Measurements from ENCODE around the gene KRT81.
"Not testable (repeated sequence)": the region's sequence is repeated elsewhere in the genome, so short reads cannot be mapped to it uniquely, and the experiment has no call there.

The KRT81 gene

GRCh38 chr12:52242442-52243258, 48.7 kb downstream of the KRT81 start:
- H3K4me3 ChIP-seq (ENCODE audit: low read length in 2 of 2): no peak overlapping the region
- H3K27me3 ChIP-seq (ENCODE audit: control insufficient read depth in 2 of 2, insufficient read depth in 2 of 2, low read length in 2 of 2): no peaks in the 10 kb centered on the region
- H3K27ac ChIP-seq (ENCODE audit: low read depth in 2 of 2, low read length in 2 of 2): no peak overlapping the region
- no peak overlapping the region for H3K9ac ChIP-seq (ENCODE audit: low read depth in 1 of 2, low read length in 2 of 2)
- H3K36me3 ChIP-seq (ENCODE audit: control insufficient read depth in 2 of 2, insufficient read depth in 2 of 2, low read length in 2 of 2): no peaks in the 10 kb centered on the region
- no peaks in the 10 kb centered on the region for H3K9me3 ChIP-seq (ENCODE audit: control insufficient read depth in 2 of 2, low read length in 2 of 2)
- peaks cover 2 to 15% of the 10 kb centered on the region in 2 donors for H3K4me1 ChIP-seq (ENCODE audit: control insufficient read depth in 2 of 2, insufficient read depth in 2 of 2, low read length in 2 of 2)

- Histone ChIP-seq H3K4me1 (ENCODE audit: control insufficient read depth in 2 of 2, insufficient read depth in 2 of 2, low read length in 2 of 2) (peaks cover 2 to 12% of the 10 kb centered on the region in 2 donors), H3K27ac (ENCODE audit: low read depth in 2 of 2, low read length in 2 of 2) (no peak overlapping the region), H3K9ac (ENCODE audit: low read depth in 1 of 2, low read length in 2 of 2) (no peak overlapping the region), H3K27me3 (ENCODE audit: control insufficient read depth in 2 of 2, insufficient read depth in 2 of 2, low read length in 2 of 2) (no peaks in the 10 kb centered on the region), H3K4me3 (ENCODE audit: low read length in 2 of 2) (no peak overlapping the region), H3K9me3 (ENCODE audit: control insufficient read depth in 2 of 2, low read length in 2 of 2) (no peaks in the 10 kb centered on the region), H3K36me3 (ENCODE audit: control insufficient read depth in 2 of 2, insufficient read depth in 2 of 2, low read length in 2 of 2) (no peaks in the 10 kb centered on the region)
These were observed 50.0 kb downstream of the KRT81 start for GRCh38 chr12:52241205-52241842.

GRCh38 chr12:52240247-52240646, 51.1 kb downstream of the KRT81 start:
- H3K9ac ChIP-seq (ENCODE audit: low read depth in 1 of 2, low read length in 2 of 2); H3K27ac ChIP-seq (ENCODE audit: low read depth in 2 of 2, low read length in 2 of 2); H3K27me3 ChIP-seq (ENCODE audit: control insufficient read depth in 2 of 2, insufficient read depth in 2 of 2, low read length in 2 of 2); H3K4me3 ChIP-seq (ENCODE audit: low read length in 2 of 2); H3K9me3 ChIP-seq (ENCODE audit: control insufficient read depth in 2 of 2, low read length in 2 of 2); H3K36me3 ChIP-seq (ENCODE audit: control insufficient read depth in 2 of 2, insufficient read depth in 2 of 2, low read length in 2 of 2): not testable (repeated sequence)
- peaks cover 2 to 19% of the 10 kb centered on the region in 2 donors for H3K4me1 ChIP-seq (ENCODE audit: control insufficient read depth in 2 of 2, insufficient read depth in 2 of 2, low read length in 2 of 2)

- no peak overlapping the region for H3K4me3 ChIP-seq (ENCODE audit: low read length in 2 of 2)
- no peaks in the 10 kb centered on the region for H3K9me3 ChIP-seq (ENCODE audit: control insufficient read depth in 2 of 2, low read length in 2 of 2)
- peaks cover 2 to 20% of the 10 kb centered on the region in 2 donors for H3K4me1 ChIP-seq (ENCODE audit: control insufficient read depth in 2 of 2, insufficient read depth in 2 of 2, low read length in 2 of 2)
- no peaks in the 10 kb centered on the region for H3K27me3 ChIP-seq (ENCODE audit: control insufficient read depth in 2 of 2, insufficient read depth in 2 of 2, low read length in 2 of 2)
- H3K27ac ChIP-seq (ENCODE audit: low read depth in 2 of 2, low read length in 2 of 2): no peak overlapping the region
- H3K9ac ChIP-seq (ENCODE audit: low read depth in 1 of 2, low read length in 2 of 2): no peak overlapping the region
- H3K36me3 ChIP-seq (ENCODE audit: control insufficient read depth in 2 of 2, insufficient read depth in 2 of 2, low read length in 2 of 2): no peaks in the 10 kb centered on the region
These were observed 51.6 kb downstream of the KRT81 start for GRCh38 chr12:52239767-52240166.

GRCh38 chr12:52238916-52239646, 52.3 kb downstream of the KRT81 start:
- H3K9ac ChIP-seq (ENCODE audit: low read depth in 1 of 2, low read length in 2 of 2): no peak overlapping the region
- no peaks in the 10 kb centered on the region for H3K9me3 ChIP-seq (ENCODE audit: control insufficient read depth in 2 of 2, low read length in 2 of 2)
- H3K4me3 ChIP-seq (ENCODE audit: low read length in 2 of 2): no peak overlapping the region
- H3K27me3 ChIP-seq (ENCODE audit: control insufficient read depth in 2 of 2, insufficient read depth in 2 of 2, low read length in 2 of 2): no peaks in the 10 kb centered on the region
- H3K4me1 ChIP-seq (ENCODE audit: control insufficient read depth in 2 of 2, insufficient read depth in 2 of 2, low read length in 2 of 2): peaks cover 0 to 16% of the 10 kb centered on the region in 2 donors
- H3K36me3 ChIP-seq (ENCODE audit: control insufficient read depth in 2 of 2, insufficient read depth in 2 of 2, low read length in 2 of 2): no peaks in the 10 kb centered on the region
- H3K27ac ChIP-seq (ENCODE audit: low read depth in 2 of 2, low read length in 2 of 2): no peak overlapping the region

GRCh38 chr12:52238207-52238840, 53.0 kb downstream of the KRT81 start:
- no peak overlapping the region for H3K27ac ChIP-seq (ENCODE audit: low read depth in 2 of 2, low read length in 2 of 2)

GRCh38 chr12:52236386-52237050, 54.8 kb downstream of the KRT81 start:
- Histone ChIP-seq H3K9me3 (ENCODE audit: control insufficient read depth in 2 of 2, low read length in 2 of 2) (no peaks in the 10 kb centered on the region), H3K4me3 (ENCODE audit: low read length in 2 of 2) (no peak overlapping the region), H3K27me3 (ENCODE audit: control insufficient read depth in 2 of 2, insufficient read depth in 2 of 2, low read length in 2 of 2) (peaks cover 3 to 9% of the 10 kb centered on the region in 2 donors), H3K36me3 (ENCODE audit: control insufficient read depth in 2 of 2, insufficient read depth in 2 of 2, low read length in 2 of 2) (no peaks in the 10 kb centered on the region), H3K27ac (ENCODE audit: low read depth in 2 of 2, low read length in 2 of 2) (no peak overlapping the region), H3K9ac (ENCODE audit: low read depth in 1 of 2, low read length in 2 of 2) (no peak overlapping the region), H3K4me1 (ENCODE audit: control insufficient read depth in 2 of 2, insufficient read depth in 2 of 2, low read length in 2 of 2) (peaks cover 10 to 25% of the 10 kb centered on the region in 2 donors)

More at GRCh38 chr12:52238207-52238840, 53.0 kb downstream of the KRT81 start:
- Histone ChIP-seq H3K9ac (ENCODE audit: low read depth in 1 of 2, low read length in 2 of 2) (no peak overlapping the region), H3K36me3 (ENCODE audit: control insufficient read depth in 2 of 2, insufficient read depth in 2 of 2, low read length in 2 of 2) (no peaks in the 10 kb centered on the region), H3K9me3 (ENCODE audit: control insufficient read depth in 2 of 2, low read length in 2 of 2) (no peaks in the 10 kb centered on the region), H3K4me3 (ENCODE audit: low read length in 2 of 2) (no peak overlapping the region), H3K4me1 (ENCODE audit: control insufficient read depth in 2 of 2, insufficient read depth in 2 of 2, low read length in 2 of 2) (peaks cover under 1 to 13% of the 10 kb centered on the region in 2 donors), H3K27me3 (ENCODE audit: control insufficient read depth in 2 of 2, insufficient read depth in 2 of 2, low read length in 2 of 2) (peaks cover 0 to 1% of the 10 kb centered on the region in 2 donors)
